SK-N-MC (cell line): Measurements from ENCODE around the gene CLCNKA.
"Not testable (repeated sequence)": the region's sequence is repeated elsewhere in the genome, so short reads cannot be mapped to it uniquely, and the experiment has no call there.

Experiments
- DNase-seq: peaks from one replicate; pipeline ENCODE4 v3.0.0-alpha.2; 2011; ENCODE audit warnings: low read depth, low spot score
- H3K27ac ChIP-seq: fragments of 200-600 bp; sonication (generic); 2 replicates; pipeline ENCODE4 v1.5.1; 2016; ENCODE audit warnings: mixed run types
- H3K36me3 ChIP-seq: fragments of 200-600 bp; sonication (generic); 2 replicates; pipeline ENCODE4 v1.6.1; 2017; ENCODE audit warnings: antibody characterized with exemption, low read length, mixed read lengths; ENCODE audit not compliant: insufficient read depth
- H3K4me3 ChIP-seq: fragments of 200-600 bp; sonication (generic); 2 replicates; pipeline ENCODE4 v1.5.1; 2016
- H3K9ac ChIP-seq: fragments of 200-600 bp; sonication (generic); 2 replicates; pipeline ENCODE4 v1.8.0; 2017; ENCODE audit warnings: mixed run types, mixed read lengths; ENCODE audit not compliant: insufficient read length
- H3K9me3 ChIP-seq: fragments of 200-600 bp; sonication (generic); 2 replicates; pipeline ENCODE4 v1.6.1; 2017; ENCODE audit warnings: low read depth, mild to moderate bottlenecking, antibody characterized with exemption, low read length, moderate library complexity, mixed read lengths
- EZH2 ChIP-seq: fragments of 200-600 bp; sonication (generic); IDR thresholded peaks from one replicate; pipeline ENCODE4 v1.6.1; 2017; ENCODE audit warnings: antibody characterized with exemption
- FOXP2 ChIP-seq: optimal IDR thresholded peaks from 2 replicates; pipeline ENCODE3; 2011; ENCODE audit warnings: mild to moderate bottlenecking, moderate library complexity; ENCODE audit not compliant: insufficient read depth; ENCODE audit errors: extremely low read length, control extremely low read depth
- POLR2AphosphoS5 ChIP-seq: IDR thresholded peaks from 2 replicates; pipeline ENCODE4 v1.6.1; 2012; ENCODE audit warnings: mild to moderate bottlenecking, low read depth, low read length, borderline replicate concordance

The CLCNKA gene

GRCh38 chr1:16041200-16041599 is 19.4 kb downstream of the CLCNKA start:
- Histone ChIP-seq H3K9ac (no peak overlapping the region), H3K27ac (no peak overlapping the region), H3K9me3 (no peaks in the 10 kb centered on the region), H3K4me3 (no peak overlapping the region), H3K36me3 (no peaks in the 10 kb centered on the region)
- DNase-seq, result no peak
- TF ChIP-seq FOXP2, result no peak
- TF ChIP-seq EZH2, result no peak
- TF ChIP-seq POLR2AphosphoS5, result no peak

GRCh38 chr1:16042096-16042495 is 20.3 kb downstream of the CLCNKA start:
- no peaks in the 10 kb centered on the region for H3K36me3 ChIP-seq
- no peak overlapping the region for H3K27ac ChIP-seq
- H3K9me3 ChIP-seq, result no peaks in the 10 kb centered on the region
- H3K4me3 ChIP-seq, result no peak overlapping the region
- TF ChIP-seq POLR2AphosphoS5 (no peak), EZH2 (no peak), FOXP2 (no peak)
- no peak overlapping the region for H3K9ac ChIP-seq
- DNase-seq, result no peak

- H3K36me3 ChIP-seq, H3K4me3 ChIP-seq, H3K9me3 ChIP-seq, DNase-seq, H3K27ac ChIP-seq, H3K9ac ChIP-seq: not testable (repeated sequence)
These were observed 20.8 kb downstream of the CLCNKA start for GRCh38 chr1:16042654-16043053.

- no peaks in the 10 kb centered on the region for H3K36me3 ChIP-seq
- no peaks in the 10 kb centered on the region for H3K9me3 ChIP-seq
- H3K9ac ChIP-seq, result no peak within 1 kb of the TSS
- H3K4me3 ChIP-seq, result no peak within 1 kb of the TSS
- no peak for TF ChIP-seq FOXP2
- no peak for TF ChIP-seq POLR2AphosphoS5
- no peak for TF ChIP-seq EZH2
- H3K27ac ChIP-seq, result no peak within 1 kb of the TSS
- DNase-seq, result no peak
These were observed 21.7 kb downstream of the CLCNKA start, which contains the start of gene CLCNKB for GRCh38 chr1:16043521-16043920. CLCNKB (plus strand) TSS chr1:16043782; CDS start chr1:16044493, 711 bp downstream.

GRCh38 chr1:16043950-16044349 is 22.1 kb downstream of the CLCNKA start:
- DNase-seq, result no peak
- TF ChIP-seq FOXP2 (no peak), EZH2 (no peak), POLR2AphosphoS5 (no peak)
- Histone ChIP-seq H3K4me3 (no peak overlapping the region), H3K36me3 (no peaks in the 10 kb centered on the region), H3K9me3 (no peaks in the 10 kb centered on the region), H3K9ac (no peak overlapping the region), H3K27ac (no peak overlapping the region)

GRCh38 chr1:16046842-16047241 is 25.0 kb downstream of the CLCNKA start:
- no peak for DNase-seq
- no peak for TF ChIP-seq EZH2
- no peak for TF ChIP-seq FOXP2
- TF ChIP-seq POLR2AphosphoS5, result no peak
- Histone ChIP-seq H3K9ac (no peak overlapping the region), H3K9me3 (no peaks in the 10 kb centered on the region), H3K27ac (no peak overlapping the region), H3K4me3 (no peak overlapping the region), H3K36me3 (no peaks in the 10 kb centered on the region)

- Histone ChIP-seq H3K36me3 (no peaks in the 10 kb centered on the region), H3K9ac (no peak overlapping the region), H3K4me3 (no peak overlapping the region; the same call in 1 of the 2 replicates), H3K27ac (no peak overlapping the region), H3K9me3 (no peaks in the 10 kb centered on the region)
- TF ChIP-seq EZH2 (no peak), FOXP2 (no peak), POLR2AphosphoS5 (no peak)
- no peak for DNase-seq
These were observed 26.1 kb downstream of the CLCNKA start for GRCh38 chr1:16047791-16048475.

GRCh38 chr1:16048573-16049189 is 26.8 kb downstream of the CLCNKA start:
- peak overlapping the region; percentile 51 for H3K9ac ChIP-seq
- DNase-seq, result peak; percentile 26
- no peaks in the 10 kb centered on the region for H3K9me3 ChIP-seq
- TF ChIP-seq POLR2AphosphoS5 (no peak), FOXP2 (no peak), EZH2 (no peak)
- H3K36me3 ChIP-seq, result no peaks in the 10 kb centered on the region
- peak overlapping the region; percentile 73 for H3K4me3 ChIP-seq
- no peak overlapping the region for H3K27ac ChIP-seq

GRCh38 chr1:16050328-16050727 is 28.5 kb downstream of the CLCNKA start:
- no peak overlapping the region for H3K27ac ChIP-seq
- no peaks in the 10 kb centered on the region for H3K36me3 ChIP-seq
- DNase-seq, result no peak

More at GRCh38 chr1:16050328-16050727, 28.5 kb downstream of the CLCNKA start:
- Histone ChIP-seq H3K9me3 (no peaks in the 10 kb centered on the region), H3K4me3 (no peak overlapping the region), H3K9ac (no peak overlapping the region)
- no peak for TF ChIP-seq EZH2
- no peak for TF ChIP-seq POLR2AphosphoS5
- no peak for TF ChIP-seq FOXP2
